GM23338 (cell line): ENCODE results near the gene HPCA. TPM values are rescaled to one million over a fixed set of nuclear protein-coding genes. Genes with fewer than 3 reads are reported as not detected.

Experiments used
- ATAC-seq: fragments of 200-7000 bp; cut with Tn5 transposase; 3 replicates; pipeline ENCODE4 v1.9.1; 2020
- DNase-seq: peaks from one replicate; pipeline ENCODE4 v3.0.0-alpha.2; 2015; ENCODE audit warnings: low spot score
- H2AFZ ChIP-seq: fragments of 200-600 bp; sonication (generic); 2 replicates; pipeline ENCODE4 v1.8.0; 2016; ENCODE audit warnings: antibody characterized with exemption, mild to moderate bottlenecking, moderate library complexity
- H3F3A ChIP-seq: fragments of 200-600 bp; sonication (generic); replicated peaks from 2 replicates; pipeline ENCODE4 v1.8.0; 2017; ENCODE audit warnings: antibody characterized with exemption, mixed run types, low read depth
- H3K27ac ChIP-seq: fragments of 200-600 bp; sonication (generic); 2 replicates; pipeline ENCODE4 v1.6.1; 2016; ENCODE audit warnings: low read depth
- H3K27me3 ChIP-seq: fragments of 200-600 bp; sonication (generic); 2 replicates; pipeline ENCODE4 v1.8.0; 2016; ENCODE audit warnings: mild to moderate bottlenecking, mixed run types, moderate library complexity; ENCODE audit not compliant: insufficient read depth
- H3K36me3 ChIP-seq: fragments of 200-600 bp; sonication (generic); 2 replicates; pipeline ENCODE4 v1.8.0; 2016; ENCODE audit warnings: mild to moderate bottlenecking; ENCODE audit not compliant: insufficient read depth
- H3K4me1 ChIP-seq: fragments of 200-600 bp; sonication (generic); 2 replicates; pipeline ENCODE4 v1.8.0; 2016; ENCODE audit warnings: mild to moderate bottlenecking, moderate library complexity; ENCODE audit not compliant: insufficient read depth
- H3K4me2 ChIP-seq: fragments of 200-600 bp; sonication (generic); 2 replicates; pipeline ENCODE4 v1.7.1; 2017; ENCODE audit warnings: mixed run types
- H3K4me3 ChIP-seq: fragments of 200-600 bp; sonication (generic); 2 replicates; pipeline ENCODE4 v1.6.1; 2016; ENCODE audit warnings: mixed run types
- H3K79me2 ChIP-seq: fragments of 200-600 bp; sonication (generic); replicated peaks from 2 replicates; pipeline ENCODE4 v1.8.0; 2017; ENCODE audit warnings: mild to moderate bottlenecking; ENCODE audit not compliant: insufficient read depth
- H3K9me2 ChIP-seq: fragments of 200-600 bp; sonication (generic); 2 replicates; pipeline ENCODE4 v1.8.0; 2017; ENCODE audit not compliant: insufficient read depth
- H4K20me1 ChIP-seq: fragments of 200-600 bp; sonication (generic); replicated peaks from 2 replicates; pipeline ENCODE4 v1.8.0; 2017; ENCODE audit warnings: mild to moderate bottlenecking; ENCODE audit not compliant: insufficient read depth
- H3K27ac Mint-ChIP-seq: 2 replicates; pipeline ENCODE4 v1.8.0; 2020; ENCODE audit warnings: inconsistent platforms, mild to moderate bottlenecking, moderate library complexity, mixed read lengths
- H3K27me3 Mint-ChIP-seq: 3 replicates; pipeline ENCODE4 v1.8.0; 2022; ENCODE audit warnings: low read depth, mild to moderate bottlenecking, moderate library complexity, mixed read lengths, inconsistent platforms; ENCODE audit not compliant: insufficient read depth, poor library complexity
- H3K36me3 Mint-ChIP-seq: 3 replicates; pipeline ENCODE4 v1.8.0; 2021; ENCODE audit warnings: low read depth, mild to moderate bottlenecking, inconsistent platforms, moderate library complexity, mixed read lengths
- H3K4me1 Mint-ChIP-seq: 3 replicates; pipeline ENCODE4 v1.8.0; 2020; ENCODE audit warnings: mild to moderate bottlenecking, inconsistent platforms, mixed read lengths
- H3K4me3 Mint-ChIP-seq: 3 replicates; pipeline ENCODE4 v1.8.0; 2021; ENCODE audit warnings: moderate library complexity, mild to moderate bottlenecking, inconsistent platforms, mixed read lengths
- H3K9me3 Mint-ChIP-seq: 3 replicates; pipeline ENCODE4 v1.8.0; 2020; ENCODE audit warnings: moderate library complexity, mild to moderate bottlenecking, inconsistent platforms, mixed read lengths
- CREB1 ChIP-seq: fragments of 250-450 bp; sonication (Bioruptor Pico); IDR thresholded peaks from 2 replicates; pipeline ENCODE4 v1.5.0; 2020; ENCODE audit warnings: low read depth, mild to moderate bottlenecking, moderate library complexity
- EZH2phosphoT487 ChIP-seq: fragments of 200-600 bp; sonication (generic); IDR thresholded peaks from one replicate; pipeline ENCODE4 v1.8.1; 2018; ENCODE audit warnings: antibody characterized with exemption; ENCODE audit not compliant: unreplicated experiment
- JUNB ChIP-seq: IDR thresholded peaks from one replicate; pipeline ENCODE4 v1.6.1; 2016; ENCODE audit warnings: antibody characterized with exemption; ENCODE audit not compliant: unreplicated experiment
- ZNF114 ChIP-seq: fragments of 250-450 bp; sonication (Bioruptor Pico); IDR thresholded peaks from 2 replicates; pipeline ENCODE4 v1.5.0; 2020; ENCODE audit warnings: mild to moderate bottlenecking, moderate library complexity
- polyA plus RNA-seq: library from polyadenylated mRNA; unstranded; fragments of >200 nt; fragmentation: Nextera tagmentation; extraction: Ambion mirVana; gene quantifications from 2 replicates; pipeline ENCODE4 v1.2.1, GENCODE V29; 2016
- total RNA-seq: library from RNA; depleted of rRNA; stranded (reverse); fragments of >200 nt; shearing (Covaris generic); gene quantifications from 2 replicates; pipeline ENCODE4 v1.2.3, GENCODE V29; 2014
- TF ChIP-seq, protein P1 (sequence below): fragments of 250-450 bp; sonication (Bioruptor Pico); IDR thresholded peaks from 2 replicates; pipeline ENCODE4 v1.5.0; 2020; ENCODE audit warnings: mild to moderate bottlenecking, moderate library complexity
- TF ChIP-seq, protein P2 (sequence below): IDR thresholded peaks from 2 replicates; pipeline ENCODE4 v1.6.1; 2016; ENCODE audit warnings: antibody characterized with exemption

HPCA gene
- total and polyA plus RNA-seq, 2 experiments from 2014 or later: 0.35 to 0.82 TPM

DNA sequence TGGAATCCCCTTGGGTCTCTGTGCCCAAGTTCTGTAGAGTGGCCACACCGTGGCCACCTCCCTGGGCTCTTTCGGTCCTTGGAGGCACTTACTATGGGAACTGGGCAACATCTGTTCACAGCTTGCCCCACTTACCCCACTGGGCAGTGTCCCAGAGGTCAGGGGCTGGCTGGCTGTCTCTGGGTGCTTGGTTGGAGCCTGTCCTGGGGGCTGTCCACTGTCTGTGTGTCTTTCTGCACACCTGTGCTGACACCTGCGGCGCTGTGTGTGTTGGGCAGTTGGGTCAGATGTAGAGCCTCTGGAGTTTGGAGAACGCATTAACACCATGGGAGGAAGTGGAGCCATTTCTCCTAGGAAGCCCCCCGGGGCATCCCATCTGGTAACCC, 16.2 kb downstream of the HPCA start:
- H3K79me2 ChIP-seq: no peaks in the 10 kb centered on the region
- H4K20me1 ChIP-seq: no peaks in the 10 kb centered on the region
- TF ChIP-seq, protein P1, sequence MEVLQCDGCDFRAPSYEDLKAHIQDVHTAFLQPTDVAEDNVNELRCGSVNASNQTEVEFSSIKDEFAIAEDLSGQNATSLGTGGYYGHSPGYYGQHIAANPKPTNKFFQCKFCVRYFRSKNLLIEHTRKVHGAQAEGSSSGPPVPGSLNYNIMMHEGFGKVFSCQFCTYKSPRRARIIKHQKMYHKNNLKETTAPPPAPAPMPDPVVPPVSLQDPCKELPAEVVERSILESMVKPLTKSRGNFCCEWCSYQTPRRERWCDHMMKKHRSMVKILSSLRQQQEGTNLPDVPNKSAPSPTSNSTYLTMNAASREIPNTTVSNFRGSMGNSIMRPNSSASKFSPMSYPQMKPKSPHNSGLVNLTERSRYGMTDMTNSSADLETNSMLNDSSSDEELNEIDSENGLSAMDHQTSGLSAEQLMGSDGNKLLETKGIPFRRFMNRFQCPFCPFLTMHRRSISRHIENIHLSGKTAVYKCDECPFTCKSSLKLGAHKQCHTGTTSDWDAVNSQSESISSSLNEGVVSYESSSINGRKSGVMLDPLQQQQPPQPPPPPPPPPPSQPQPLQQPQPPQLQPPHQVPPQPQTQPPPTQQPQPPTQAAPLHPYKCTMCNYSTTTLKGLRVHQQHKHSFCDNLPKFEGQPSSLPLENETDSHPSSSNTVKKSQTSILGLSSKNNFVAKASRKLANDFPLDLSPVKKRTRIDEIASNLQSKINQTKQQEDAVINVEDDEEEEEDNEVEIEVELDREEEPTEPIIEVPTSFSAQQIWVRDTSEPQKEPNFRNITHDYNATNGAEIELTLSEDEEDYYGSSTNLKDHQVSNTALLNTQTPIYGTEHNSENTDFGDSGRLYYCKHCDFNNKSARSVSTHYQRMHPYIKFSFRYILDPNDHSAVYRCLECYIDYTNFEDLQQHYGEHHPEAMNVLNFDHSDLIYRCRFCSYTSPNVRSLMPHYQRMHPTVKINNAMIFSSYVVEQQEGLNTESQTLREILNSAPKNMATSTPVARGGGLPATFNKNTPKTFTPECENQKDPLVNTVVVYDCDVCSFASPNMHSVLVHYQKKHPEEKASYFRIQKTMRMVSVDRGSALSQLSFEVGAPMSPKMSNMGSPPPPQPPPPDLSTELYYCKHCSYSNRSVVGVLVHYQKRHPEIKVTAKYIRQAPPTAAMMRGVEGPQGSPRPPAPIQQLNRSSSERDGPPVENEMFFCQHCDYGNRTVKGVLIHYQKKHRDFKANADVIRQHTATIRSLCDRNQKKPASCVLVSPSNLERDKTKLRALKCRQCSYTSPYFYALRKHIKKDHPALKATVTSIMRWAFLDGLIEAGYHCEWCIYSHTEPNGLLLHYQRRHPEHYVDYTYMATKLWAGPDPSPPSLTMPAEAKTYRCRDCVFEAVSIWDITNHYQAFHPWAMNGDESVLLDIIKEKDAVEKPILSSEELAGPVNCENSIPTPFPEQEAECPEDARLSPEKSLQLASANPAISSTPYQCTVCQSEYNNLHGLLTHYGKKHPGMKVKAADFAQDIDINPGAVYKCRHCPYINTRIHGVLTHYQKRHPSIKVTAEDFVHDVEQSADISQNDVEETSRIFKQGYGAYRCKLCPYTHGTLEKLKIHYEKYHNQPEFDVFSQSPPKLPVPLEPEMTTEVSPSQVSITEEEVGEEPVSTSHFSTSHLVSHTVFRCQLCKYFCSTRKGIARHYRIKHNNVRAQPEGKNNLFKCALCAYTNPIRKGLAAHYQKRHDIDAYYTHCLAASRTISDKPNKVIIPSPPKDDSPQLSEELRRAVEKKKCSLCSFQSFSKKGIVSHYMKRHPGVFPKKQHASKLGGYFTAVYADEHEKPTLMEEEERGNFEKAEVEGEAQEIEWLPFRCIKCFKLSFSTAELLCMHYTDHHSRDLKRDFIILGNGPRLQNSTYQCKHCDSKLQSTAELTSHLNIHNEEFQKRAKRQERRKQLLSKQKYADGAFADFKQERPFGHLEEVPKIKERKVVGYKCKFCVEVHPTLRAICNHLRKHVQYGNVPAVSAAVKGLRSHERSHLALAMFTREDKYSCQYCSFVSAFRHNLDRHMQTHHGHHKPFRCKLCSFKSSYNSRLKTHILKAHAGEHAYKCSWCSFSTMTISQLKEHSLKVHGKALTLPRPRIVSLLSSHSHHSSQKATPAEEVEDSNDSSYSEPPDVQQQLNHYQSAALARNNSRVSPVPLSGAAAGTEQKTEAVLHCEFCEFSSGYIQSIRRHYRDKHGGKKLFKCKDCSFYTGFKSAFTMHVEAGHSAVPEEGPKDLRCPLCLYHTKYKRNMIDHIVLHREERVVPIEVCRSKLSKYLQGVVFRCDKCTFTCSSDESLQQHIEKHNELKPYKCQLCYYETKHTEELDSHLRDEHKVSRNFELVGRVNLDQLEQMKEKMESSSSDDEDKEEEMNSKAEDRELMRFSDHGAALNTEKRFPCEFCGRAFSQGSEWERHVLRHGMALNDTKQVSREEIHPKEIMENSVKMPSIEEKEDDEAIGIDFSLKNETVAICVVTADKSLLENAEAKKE (CRISPR knock-in tag): no peak
- TF ChIP-seq EZH2phosphoT487: no peak
- no peak for TF ChIP-seq CREB1
- TF ChIP-seq JUNB: no peak
- TF ChIP-seq, protein P2, sequence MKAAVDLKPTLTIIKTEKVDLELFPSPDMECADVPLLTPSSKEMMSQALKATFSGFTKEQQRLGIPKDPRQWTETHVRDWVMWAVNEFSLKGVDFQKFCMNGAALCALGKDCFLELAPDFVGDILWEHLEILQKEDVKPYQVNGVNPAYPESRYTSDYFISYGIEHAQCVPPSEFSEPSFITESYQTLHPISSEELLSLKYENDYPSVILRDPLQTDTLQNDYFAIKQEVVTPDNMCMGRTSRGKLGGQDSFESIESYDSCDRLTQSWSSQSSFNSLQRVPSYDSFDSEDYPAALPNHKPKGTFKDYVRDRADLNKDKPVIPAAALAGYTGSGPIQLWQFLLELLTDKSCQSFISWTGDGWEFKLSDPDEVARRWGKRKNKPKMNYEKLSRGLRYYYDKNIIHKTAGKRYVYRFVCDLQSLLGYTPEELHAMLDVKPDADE: no peak
- TF ChIP-seq ZNF114 (CRISPR knock-in tag): no peak
- no peak overlapping the region for H3K27ac ChIP-seq
- Mint-ChIP-seq H3K36me3 (no peaks in the 10 kb centered on the region), H3K27ac (no peak overlapping the region), H3K27me3 (peaks cover 41% of the 10 kb centered on the region), H3K4me1 (peaks cover 7% of the 10 kb centered on the region; the same call in 2 of the 3 replicates), H3K4me3 (peak overlapping the region; percentile 60; the same call in 2 of the 3 replicates), H3K9me3 (no peaks in the 10 kb centered on the region)
- H3K4me1 ChIP-seq: peaks cover 12% of the 10 kb centered on the region
- peaks cover 53% of the 10 kb centered on the region for H3K27me3 ChIP-seq
- no peaks in the 10 kb centered on the region for H3F3A ChIP-seq
- H3K4me3 ChIP-seq: no peak overlapping the region
- no peaks in the 10 kb centered on the region for H3K36me3 ChIP-seq
- no peak for DNase-seq
- no peak overlapping the region for H2AFZ ChIP-seq
- ATAC-seq: no peak
- no peak overlapping the region for H3K4me2 ChIP-seq
- no peaks in the 10 kb centered on the region for H3K9me2 ChIP-seq
